HepG2 (cell line): Measurements from ENCODE around the gene CEP63. TPM values are rescaled to one million over a fixed set of nuclear protein-coding genes. Genes with fewer than 3 reads are reported as not detected.

Experiments
- MAFG ChIP-seq: sonication (generic); formaldehyde crosslinking; IDR thresholded peaks from 2 replicates; pipeline ENCODE4 v1.5.1; 2020; ENCODE audit warnings: mild to moderate bottlenecking, missing genetic modification reagents
- MTF2 ChIP-seq: sonication (generic); formaldehyde crosslinking; IDR thresholded peaks from 2 replicates; pipeline ENCODE4 v1.5.0; 2020; ENCODE audit warnings: missing genetic modification reagents, borderline replicate concordance
- RCOR2 ChIP-seq: IDR thresholded peaks from 2 replicates; pipeline ENCODE4 v1.6.1; 2016; ENCODE audit warnings: missing biosample characterization, missing genetic modification reagents
- THAP11 ChIP-seq: IDR thresholded peaks from 2 replicates; pipeline ENCODE4 v1.6.1; 2016; ENCODE audit warnings: missing biosample characterization, missing genetic modification reagents
- U2AF2 ChIP-seq: fragments of 200-400 bp; formaldehyde crosslinking; IDR thresholded peaks from 2 replicates; pipeline ENCODE4 v1.6.1; 2017; ENCODE audit warnings: low read depth, mild to moderate bottlenecking, low read length
- XRCC5 ChIP-seq: fragments of 200-400 bp; formaldehyde crosslinking; optimal IDR thresholded peaks from 2 replicates; pipeline ENCODE3; 2017; ENCODE audit warnings: mild to moderate bottlenecking, low read length
- ZNF232 ChIP-seq: sonication (generic); formaldehyde crosslinking; IDR thresholded peaks from 2 replicates; pipeline ENCODE4 v1.4.0; 2020; ENCODE audit warnings: missing genetic modification reagents, borderline replicate concordance
- ZNF484 ChIP-seq: sonication (generic); formaldehyde crosslinking; IDR thresholded peaks from 2 replicates; pipeline ENCODE4 v1.5.1; 2020; ENCODE audit warnings: mild to moderate bottlenecking, low read depth, missing genetic modification reagents, borderline replicate concordance
- polyA plus RNA-seq, 8 experiments: library from polyadenylated mRNA; depleted of rRNA in 3 of 8; stranded (reverse) in 7 of 8; unstranded in 1 of 8; fragments of >200 nt; fragmentation: Illumina TruSeq in 4 of 8; extraction: Trizol in 4 of 8; gene quantifications; 2 replicates each; pipeline versions ENCODE4 v1.2.1 to v1.2.3, GENCODE V29; 2011 to 2016; ENCODE audit warnings: low read depth in 4 of 8, missing spikeins in 1 of 8, mixed read lengths in 1 of 8; ENCODE audit not compliant: insufficient read depth in 1 of 8
- total RNA-seq, 5 experiments: library from RNA; depleted of rRNA; stranded (reverse); fragments of >200 nt; fragmentation: Illumina TruSeq; extraction: Trizol; gene quantifications; 2 replicates each; pipeline ENCODE4 v1.2.3, GENCODE V29; 2016; ENCODE audit warnings: low read depth in 1 of 5
- TF ChIP-seq, protein P1 (sequence below), 2 experiments: sonication (generic) in 1 of 2; formaldehyde crosslinking in 1 of 2; IDR thresholded peaks; 2 replicates each; pipeline versions ENCODE4 v1.4.0 to v1.6.1; 2016 to 2020; ENCODE audit warnings: borderline replicate concordance in 1 of 2, low read depth in 1 of 2, mild to moderate bottlenecking in 1 of 2, missing genetic modification reagents in 1 of 2
- TF ChIP-seq, protein P2 (sequence below): sonication (generic); formaldehyde crosslinking; IDR thresholded peaks from 2 replicates; pipeline ENCODE4 v1.4.0; 2020; ENCODE audit warnings: mild to moderate bottlenecking, low read depth, missing genetic modification reagents
- TF ChIP-seq, protein P3 (sequence below): sonication (generic); formaldehyde crosslinking; IDR thresholded peaks from 2 replicates; pipeline ENCODE4 v1.4.0; 2020; ENCODE audit warnings: missing genetic modification reagents, borderline replicate concordance
- TF ChIP-seq, protein P4 (sequence below): sonication (generic); formaldehyde crosslinking; IDR thresholded peaks from 2 replicates; pipeline ENCODE4 v1.4.0; 2020; ENCODE audit warnings: mild to moderate bottlenecking, missing genetic modification reagents
- TF ChIP-seq, protein P5 (sequence below): IDR thresholded peaks from 2 replicates; pipeline ENCODE4 v1.6.1; 2016; ENCODE audit warnings: missing genetic modification reagents, missing compliant biosample characterization
- TF ChIP-seq, protein P6 (sequence below): sonication (generic); formaldehyde crosslinking; IDR thresholded peaks from 2 replicates; pipeline ENCODE4 v1.4.0; 2020; ENCODE audit warnings: missing genetic modification reagents; ENCODE audit errors: not compliant biosample characterization

CEP63 gene
- total and polyA plus RNA-seq, 2 of the 13 experiments (the other 11 are each of a cell fraction or from before 2014, with no cell fraction given): 7.2 to 18.4 TPM

DNA sequence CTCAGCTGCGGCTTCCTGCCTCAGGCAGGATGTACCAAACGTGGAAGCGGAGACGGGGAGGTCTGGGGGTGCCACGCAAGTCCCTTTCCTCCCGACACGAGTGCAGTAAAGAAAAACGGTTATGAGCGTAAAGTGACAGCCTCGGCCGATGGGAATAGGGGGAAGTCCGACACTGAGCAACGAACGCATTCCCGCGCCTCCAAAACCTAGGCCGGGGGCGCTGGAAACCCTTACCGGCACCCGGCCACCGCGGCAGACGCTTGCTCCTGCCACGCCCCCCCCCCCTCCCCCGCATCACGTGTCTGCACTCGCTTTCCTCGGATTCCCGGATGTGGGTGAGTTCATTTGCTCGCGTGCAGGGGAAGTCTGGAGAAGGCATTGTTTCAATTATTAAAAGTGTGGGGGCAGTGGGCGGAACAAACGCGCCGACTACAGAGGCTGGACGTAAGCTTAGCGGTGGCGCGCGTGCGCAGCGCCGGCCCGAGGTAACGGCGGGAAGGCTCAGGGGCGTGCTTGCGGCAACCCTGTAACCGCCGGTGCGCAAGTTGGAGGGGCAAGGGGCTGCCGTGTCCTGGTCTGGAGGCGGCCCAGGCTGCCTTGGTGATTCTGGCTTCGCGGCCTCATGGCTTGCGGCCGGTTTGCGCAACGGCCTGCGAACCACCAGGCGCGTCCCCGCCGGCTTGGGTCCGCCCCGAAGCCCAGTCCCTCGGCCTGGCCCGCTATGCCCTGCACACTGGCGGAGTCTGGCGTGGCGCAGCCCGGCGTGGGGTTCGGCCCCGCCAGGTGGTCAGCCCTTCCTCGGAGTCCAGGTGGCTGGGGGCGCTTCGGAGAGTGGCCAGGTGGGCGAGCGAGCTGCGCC is at the start of gene CEP63, which contains the start of gene ANAPC13 (continued):
- TF ChIP-seq, protein P1, sequence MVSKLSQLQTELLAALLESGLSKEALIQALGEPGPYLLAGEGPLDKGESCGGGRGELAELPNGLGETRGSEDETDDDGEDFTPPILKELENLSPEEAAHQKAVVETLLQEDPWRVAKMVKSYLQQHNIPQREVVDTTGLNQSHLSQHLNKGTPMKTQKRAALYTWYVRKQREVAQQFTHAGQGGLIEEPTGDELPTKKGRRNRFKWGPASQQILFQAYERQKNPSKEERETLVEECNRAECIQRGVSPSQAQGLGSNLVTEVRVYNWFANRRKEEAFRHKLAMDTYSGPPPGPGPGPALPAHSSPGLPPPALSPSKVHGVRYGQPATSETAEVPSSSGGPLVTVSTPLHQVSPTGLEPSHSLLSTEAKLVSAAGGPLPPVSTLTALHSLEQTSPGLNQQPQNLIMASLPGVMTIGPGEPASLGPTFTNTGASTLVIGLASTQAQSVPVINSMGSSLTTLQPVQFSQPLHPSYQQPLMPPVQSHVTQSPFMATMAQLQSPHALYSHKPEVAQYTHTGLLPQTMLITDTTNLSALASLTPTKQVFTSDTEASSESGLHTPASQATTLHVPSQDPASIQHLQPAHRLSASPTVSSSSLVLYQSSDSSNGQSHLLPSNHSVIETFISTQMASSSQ (IDR thresholded peaks at IDR 0.05; ENCODE audit: low read depth): no peak
- TF ChIP-seq, protein P1 (CRISPR knock-in tag; IDR thresholded peaks at IDR 0.05; ENCODE audit: borderline replicate concordance): peak; percentile 68
- TF ChIP-seq, protein P2, sequence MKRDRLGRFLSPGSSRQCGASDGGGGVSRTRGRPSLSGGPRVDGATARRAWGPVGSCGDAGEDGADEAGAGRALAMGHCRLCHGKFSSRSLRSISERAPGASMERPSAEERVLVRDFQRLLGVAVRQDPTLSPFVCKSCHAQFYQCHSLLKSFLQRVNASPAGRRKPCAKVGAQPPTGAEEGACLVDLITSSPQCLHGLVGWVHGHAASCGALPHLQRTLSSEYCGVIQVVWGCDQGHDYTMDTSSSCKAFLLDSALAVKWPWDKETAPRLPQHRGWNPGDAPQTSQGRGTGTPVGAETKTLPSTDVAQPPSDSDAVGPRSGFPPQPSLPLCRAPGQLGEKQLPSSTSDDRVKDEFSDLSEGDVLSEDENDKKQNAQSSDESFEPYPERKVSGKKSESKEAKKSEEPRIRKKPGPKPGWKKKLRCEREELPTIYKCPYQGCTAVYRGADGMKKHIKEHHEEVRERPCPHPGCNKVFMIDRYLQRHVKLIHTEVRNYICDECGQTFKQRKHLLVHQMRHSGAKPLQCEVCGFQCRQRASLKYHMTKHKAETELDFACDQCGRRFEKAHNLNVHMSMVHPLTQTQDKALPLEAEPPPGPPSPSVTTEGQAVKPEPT (CRISPR knock-in tag): no peak
- TF ChIP-seq, protein P3, sequence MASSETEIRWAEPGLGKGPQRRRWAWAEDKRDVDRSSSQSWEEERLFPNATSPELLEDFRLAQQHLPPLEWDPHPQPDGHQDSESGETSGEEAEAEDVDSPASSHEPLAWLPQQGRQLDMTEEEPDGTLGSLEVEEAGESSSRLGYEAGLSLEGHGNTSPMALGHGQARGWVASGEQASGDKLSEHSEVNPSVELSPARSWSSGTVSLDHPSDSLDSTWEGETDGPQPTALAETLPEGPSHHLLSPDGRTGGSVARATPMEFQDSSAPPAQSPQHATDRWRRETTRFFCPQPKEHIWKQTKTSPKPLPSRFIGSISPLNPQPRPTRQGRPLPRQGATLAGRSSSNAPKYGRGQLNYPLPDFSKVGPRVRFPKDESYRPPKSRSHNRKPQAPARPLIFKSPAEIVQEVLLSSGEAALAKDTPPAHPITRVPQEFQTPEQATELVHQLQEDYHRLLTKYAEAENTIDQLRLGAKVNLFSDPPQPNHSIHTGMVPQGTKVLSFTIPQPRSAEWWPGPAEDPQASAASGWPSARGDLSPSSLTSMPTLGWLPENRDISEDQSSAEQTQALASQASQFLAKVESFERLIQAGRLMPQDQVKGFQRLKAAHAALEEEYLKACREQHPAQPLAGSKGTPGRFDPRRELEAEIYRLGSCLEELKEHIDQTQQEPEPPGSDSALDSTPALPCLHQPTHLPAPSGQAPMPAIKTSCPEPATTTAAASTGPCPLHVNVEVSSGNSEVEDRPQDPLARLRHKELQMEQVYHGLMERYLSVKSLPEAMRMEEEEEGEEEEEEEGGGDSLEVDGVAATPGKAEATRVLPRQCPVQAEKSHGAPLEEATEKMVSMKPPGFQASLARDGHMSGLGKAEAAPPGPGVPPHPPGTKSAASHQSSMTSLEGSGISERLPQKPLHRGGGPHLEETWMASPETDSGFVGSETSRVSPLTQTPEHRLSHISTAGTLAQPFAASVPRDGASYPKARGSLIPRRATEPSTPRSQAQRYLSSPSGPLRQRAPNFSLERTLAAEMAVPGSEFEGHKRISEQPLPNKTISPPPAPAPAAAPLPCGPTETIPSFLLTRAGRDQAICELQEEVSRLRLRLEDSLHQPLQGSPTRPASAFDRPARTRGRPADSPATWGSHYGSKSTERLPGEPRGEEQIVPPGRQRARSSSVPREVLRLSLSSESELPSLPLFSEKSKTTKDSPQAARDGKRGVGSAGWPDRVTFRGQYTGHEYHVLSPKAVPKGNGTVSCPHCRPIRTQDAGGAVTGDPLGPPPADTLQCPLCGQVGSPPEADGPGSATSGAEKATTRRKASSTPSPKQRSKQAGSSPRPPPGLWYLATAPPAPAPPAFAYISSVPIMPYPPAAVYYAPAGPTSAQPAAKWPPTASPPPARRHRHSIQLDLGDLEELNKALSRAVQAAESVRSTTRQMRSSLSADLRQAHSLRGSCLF (CRISPR knock-in tag): no peak
- TF ChIP-seq XRCC5: peak; percentile 9
- TF ChIP-seq, protein P4, sequence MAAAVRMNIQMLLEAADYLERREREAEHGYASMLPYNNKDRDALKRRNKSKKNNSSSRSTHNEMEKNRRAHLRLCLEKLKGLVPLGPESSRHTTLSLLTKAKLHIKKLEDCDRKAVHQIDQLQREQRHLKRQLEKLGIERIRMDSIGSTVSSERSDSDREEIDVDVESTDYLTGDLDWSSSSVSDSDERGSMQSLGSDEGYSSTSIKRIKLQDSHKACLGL (CRISPR knock-in tag): peak; percentile 90; the same call in 1 of the 2 replicates
- TF ChIP-seq, protein P5, sequence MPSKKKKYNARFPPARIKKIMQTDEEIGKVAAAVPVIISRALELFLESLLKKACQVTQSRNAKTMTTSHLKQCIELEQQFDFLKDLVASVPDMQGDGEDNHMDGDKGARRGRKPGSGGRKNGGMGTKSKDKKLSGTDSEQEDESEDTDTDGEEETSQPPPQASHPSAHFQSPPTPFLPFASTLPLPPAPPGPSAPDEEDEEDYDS: peak; percentile 30
- TF ChIP-seq RCOR2: no peak
- peak; percentile 72; the same call in 1 of the 2 replicates for TF ChIP-seq ZNF232
- TF ChIP-seq, protein P6, sequence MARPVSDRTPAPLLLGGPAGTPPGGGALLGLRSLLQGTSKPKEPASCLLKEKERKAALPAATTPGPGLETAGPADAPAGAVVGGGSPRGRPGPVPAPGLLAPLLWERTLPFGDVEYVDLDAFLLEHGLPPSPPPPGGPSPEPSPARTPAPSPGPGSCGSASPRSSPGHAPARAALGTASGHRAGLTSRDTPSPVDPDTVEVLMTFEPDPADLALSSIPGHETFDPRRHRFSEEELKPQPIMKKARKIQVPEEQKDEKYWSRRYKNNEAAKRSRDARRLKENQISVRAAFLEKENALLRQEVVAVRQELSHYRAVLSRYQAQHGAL: peak; percentile 25
- TF ChIP-seq THAP11 (CRISPR knock-in tag): peak; percentile 86
- no peak for TF ChIP-seq MAFG (CRISPR knock-in tag)
- peak; percentile 87; the same call in 1 of the 2 replicates for TF ChIP-seq ZNF484 (CRISPR knock-in tag)
- no peak for TF ChIP-seq U2AF2
- no peak for TF ChIP-seq MTF2 (CRISPR knock-in tag)
